H9 (cell line): ENCODE results near the gene ZNF786. TPM values are rescaled to one million over a fixed set of nuclear protein-coding genes. Genes with fewer than 3 reads are reported as not detected.

Experiments used
- DNase-seq: peaks from one replicate; pipeline ENCODE4 v3.0.0-alpha.2; 2017
- H2AFZ ChIP-seq: one replicate; pipeline ENCODE4 v1.6.1; 2013; ENCODE audit warnings: mild to moderate bottlenecking, low read length, control low read depth, moderate library complexity
- H2AK5ac ChIP-seq: 2 replicates; pipeline ENCODE4 v1.6.1; 2013; ENCODE audit warnings: low read length, control low read depth, mixed read lengths; ENCODE audit not compliant: insufficient read length
- H2BK120ac ChIP-seq: one replicate; pipeline ENCODE4 v1.6.1; 2013; ENCODE audit warnings: low read depth, mild to moderate bottlenecking, low read length, control low read depth, inconsistent platforms; ENCODE audit not compliant: poor library complexity, severe bottlenecking
- H2BK12ac ChIP-seq: 2 replicates; pipeline ENCODE4 v1.6.1; 2013; ENCODE audit warnings: low read length, control low read depth, mixed read lengths, low read depth; ENCODE audit not compliant: insufficient read length
- H2BK15ac ChIP-seq: 2 replicates; pipeline ENCODE4 v1.6.1; 2013; ENCODE audit warnings: low read depth, low read length, control low read depth
- H2BK20ac ChIP-seq: one replicate; pipeline ENCODE4 v1.6.1; 2013; ENCODE audit warnings: low read depth, mild to moderate bottlenecking, low read length, control low read depth, inconsistent platforms; ENCODE audit not compliant: poor library complexity, severe bottlenecking
- H2BK5ac ChIP-seq: 2 replicates; pipeline ENCODE4 v1.6.1; 2013; ENCODE audit warnings: low read length, control low read depth, mixed read lengths; ENCODE audit not compliant: insufficient read length
- H3K14ac ChIP-seq: 2 replicates; pipeline ENCODE4 v1.6.1; 2013; ENCODE audit warnings: low read length, control low read depth; ENCODE audit not compliant: insufficient read depth
- H3K18ac ChIP-seq: 2 replicates; pipeline ENCODE4 v1.6.1; 2013; ENCODE audit warnings: low read depth, mild to moderate bottlenecking, mixed read lengths, low read length, control low read depth; ENCODE audit not compliant: insufficient read length
- H3K23ac ChIP-seq: 2 replicates; pipeline ENCODE4 v1.6.1; 2013; ENCODE audit warnings: low read length, control low read depth, mixed read lengths, low read depth; ENCODE audit not compliant: insufficient read length
- H3K23me2 ChIP-seq: 2 replicates; pipeline ENCODE4 v1.6.1; 2013; ENCODE audit warnings: low read depth, mild to moderate bottlenecking, mixed read lengths, low read length, control low read depth; ENCODE audit not compliant: insufficient read length, poor library complexity, severe bottlenecking
- H3K27ac ChIP-seq: 2 replicates; pipeline ENCODE4 v1.5.1; 2013; ENCODE audit warnings: low read length, control low read depth, mixed read lengths, low read depth; ENCODE audit not compliant: insufficient read length
- H3K27me3 ChIP-seq: 2 replicates; pipeline ENCODE4 v1.6.1; 2013; ENCODE audit warnings: low read length, control low read depth, inconsistent platforms; ENCODE audit not compliant: insufficient read depth
- H3K4ac ChIP-seq: 2 replicates; pipeline ENCODE4 v1.6.1; 2013; ENCODE audit warnings: low read depth, mild to moderate bottlenecking, control low read depth, inconsistent platforms, low read length, moderate library complexity
- H3K4me1 ChIP-seq: 2 replicates; pipeline ENCODE4 v1.6.1; 2013; ENCODE audit warnings: low read length, control low read depth, inconsistent platforms; ENCODE audit not compliant: insufficient read depth
- H3K4me2 ChIP-seq: 2 replicates; pipeline ENCODE4 v1.6.1; 2013; ENCODE audit warnings: low read length, control low read depth, mixed read lengths; ENCODE audit not compliant: insufficient read length, insufficient read depth
- H3K56ac ChIP-seq: 2 replicates; pipeline ENCODE4 v1.6.1; 2013; ENCODE audit warnings: low read depth, mild to moderate bottlenecking, mixed read lengths, low read length, control low read depth; ENCODE audit not compliant: insufficient read length
- H3K79me1 ChIP-seq: 2 replicates; pipeline ENCODE4 v1.6.1; 2013; ENCODE audit warnings: low read depth, mild to moderate bottlenecking, moderate library complexity, low read length, control low read depth, inconsistent platforms; ENCODE audit not compliant: insufficient read depth, poor library complexity, severe bottlenecking
- H3K79me2 ChIP-seq: 2 replicates; pipeline ENCODE4 v1.6.1; 2013; ENCODE audit warnings: low read length, control low read depth, inconsistent platforms; ENCODE audit not compliant: insufficient read depth
- H3K9ac ChIP-seq: 2 replicates; pipeline ENCODE4 v1.6.1; 2013; ENCODE audit warnings: low read length, control low read depth, mixed read lengths; ENCODE audit not compliant: insufficient read length; ENCODE audit errors: extremely low read depth
- H3K9me3 ChIP-seq: one replicate; pipeline ENCODE4 v1.6.1; 2013; ENCODE audit warnings: low read depth, low read length, inconsistent platforms; ENCODE audit not compliant: control insufficient read depth
- H3T11ph ChIP-seq: one replicate; pipeline ENCODE4 v1.6.1; 2013; ENCODE audit warnings: mild to moderate bottlenecking, low read length, control low read depth, inconsistent platforms
- H4K20me1 ChIP-seq: one replicate; pipeline ENCODE4 v1.6.1; 2013; ENCODE audit not compliant: control insufficient read depth, insufficient read length, insufficient read depth
- H4K5ac ChIP-seq: 2 replicates; pipeline ENCODE4 v1.6.1; 2013; ENCODE audit warnings: low read depth, mild to moderate bottlenecking, mixed read lengths, low read length, control low read depth; ENCODE audit not compliant: insufficient read length
- H4K8ac ChIP-seq: replicated peaks from 2 replicates; pipeline ENCODE4 v1.6.1; 2013; ENCODE audit warnings: low read length, control low read depth, mixed read lengths, low read depth; ENCODE audit not compliant: insufficient read length
- H4K91ac ChIP-seq: 2 replicates; pipeline ENCODE4 v1.6.1; 2013; ENCODE audit warnings: low read depth, mild to moderate bottlenecking, moderate library complexity, mixed read lengths, low read length, control low read depth; ENCODE audit not compliant: insufficient read length
- H3K27ac Mint-ChIP-seq, 3 experiments: 2 replicates in 2 of 3; 3 replicates in 1 of 3; pipeline ENCODE4 v1.8.0; 2020 to 2021; ENCODE audit warnings: mixed read lengths in 3 of 3, mild to moderate bottlenecking in 1 of 3, moderate library complexity in 1 of 3
- H3K27me3 Mint-ChIP-seq: 2 replicates; pipeline ENCODE4 v1.8.0; 2021; ENCODE audit warnings: low read depth, mild to moderate bottlenecking, moderate library complexity, mixed read lengths
- H3K36me3 Mint-ChIP-seq, 3 experiments: 2 replicates in 2 of 3; 3 replicates in 1 of 3; pipeline ENCODE4 v1.8.0; 2020 to 2021; ENCODE audit warnings: low read depth in 3 of 3, mixed read lengths in 3 of 3; ENCODE audit not compliant: insufficient read depth in 1 of 3
- H3K4me1 Mint-ChIP-seq, 2 experiments: 2 replicates each; pipeline ENCODE4 v1.8.0; 2020; ENCODE audit warnings: mixed read lengths in 2 of 2
- H3K4me3 Mint-ChIP-seq, 2 experiments: 2 replicates in 1 of 2; 3 replicates in 1 of 2; pipeline ENCODE4 v1.8.0; 2020 to 2021; ENCODE audit warnings: mild to moderate bottlenecking in 2 of 2, mixed read lengths in 2 of 2, moderate library complexity in 1 of 2
- H3K9me3 Mint-ChIP-seq, 2 experiments: 2 replicates in 1 of 2; 3 replicates in 1 of 2; pipeline ENCODE4 v1.8.0; 2020; ENCODE audit warnings: mild to moderate bottlenecking in 2 of 2, mixed read lengths in 2 of 2, moderate library complexity in 1 of 2
- CTCF ChIP-seq: fragments of 200-600 bp; sonication (generic); conservative IDR thresholded peaks from 3 replicates; pipeline ENCODE4 v1.8.0; 2021; ENCODE audit warnings: antibody characterized with exemption, mild to moderate bottlenecking
- WGBS: extraction: QIAGEN DNeasy Blood & Tissue Kit; methylation state at CpG from one replicate; pipeline ENCODE4 v1.1.7; 2013; ENCODE audit warnings: missing lambda C conversion rate, low lambda C conversion rate, mixed read lengths; ENCODE audit not compliant: insufficient read length; ENCODE audit errors: extremely low coverage; 5-methylcytosine and 5-hydroxymethylcytosine counted together
- total RNA-seq: library from RNA; stranded (reverse); gene quantifications from 2 replicates; pipeline ENCODE4 v1.2.1, GENCODE V29; 2021

The ZNF786 gene
- total RNA-seq, 1 experiment from 2014 or later: 25.1 TPM

- Histone ChIP-seq H3K27me3 (no peaks in the 10 kb centered on the region), H3K4me1 (no peaks in the 10 kb centered on the region; the same call in 1 of the 2 replicates), H3K56ac (peak within 1 kb of the TSS; percentile 82), H3K9ac (peak within 1 kb of the TSS; percentile 98), H2BK12ac (no peak within 1 kb of the TSS), H4K91ac (peak within 1 kb of the TSS; percentile 59), H4K5ac (no peak within 1 kb of the TSS), H3K79me1 (peaks cover 5% of the 10 kb centered on the region), H2AFZ (no peak within 1 kb of the TSS), H2BK120ac (no peak within 1 kb of the TSS), H2AK5ac (no peak within 1 kb of the TSS), H3K79me2 (peaks cover 5% of the 10 kb centered on the region; the same call in 1 of the 2 replicates), H3K9me3 (peaks cover 11% of the 10 kb centered on the region), H3K18ac (peak within 1 kb of the TSS; percentile 89), H2BK20ac (no peak within 1 kb of the TSS), H3K4me2 (peak within 1 kb of the TSS; percentile 99), H3K23me2 (peaks cover 10% of the 10 kb centered on the region), H4K20me1 (no peaks in the 10 kb centered on the region), H3K23ac (no peak within 1 kb of the TSS), H2BK15ac (peak within 1 kb of the TSS; percentile 7; the same call in 1 of the 2 replicates), H3K4ac (peak within 1 kb of the TSS; percentile 62), H4K8ac (no peak within 1 kb of the TSS), H3K14ac (peak within 1 kb of the TSS; percentile 91), H3T11ph (no peak within 1 kb of the TSS), H3K27ac (peak within 1 kb of the TSS; percentile 43), H2BK5ac (no peak within 1 kb of the TSS)
- peaks cover 14 to 23% of the 10 kb centered on the region in 2 experiments for H3K4me1 Mint-ChIP-seq
- TF ChIP-seq CTCF: peak; percentile 96
- H3K27ac Mint-ChIP-seq: peak within 1 kb of the TSS; percentile 91 to 99 (median 99)
- no CpG with 5 or more reads among the region's 72 CpGs for WGBS
- peaks cover 16 to 19% of the 10 kb centered on the region in 2 experiments for H3K9me3 Mint-ChIP-seq
- H3K36me3 Mint-ChIP-seq: peaks cover 26 to 37% (median 28%) of the 10 kb centered on the region in 3 experiments
- H3K4me3 Mint-ChIP-seq: peak within 1 kb of the TSS; percentile 98 to 99
- DNase-seq: peak; percentile 93
- H3K27me3 Mint-ChIP-seq: no peaks in the 10 kb centered on the region
Observed at GRCh38 chr7:149125863-149126661, 35.5 kb upstream of the ZNF786 start, which contains the start of gene ZNF425. Gene ZNF425, minus strand, starts transcription at chr7:149126324. Its CDS starts 111 bp downstream, at chr7:149126213.
